ENCODE data around the gene SPSB4. TPM values are rescaled to one million over a fixed set of nuclear protein-coding genes. Genes with fewer than 3 reads are reported as not detected.
A peak's percentile ranks its signal among the peaks of the same experiment; 100 is the strongest.

The SPSB4 gene
- total and polyA plus RNA-seq, 9 of the 15 experiments (the other 6 are each of a cell fraction or from before 2014, with no cell fraction given): not detected

DNA sequence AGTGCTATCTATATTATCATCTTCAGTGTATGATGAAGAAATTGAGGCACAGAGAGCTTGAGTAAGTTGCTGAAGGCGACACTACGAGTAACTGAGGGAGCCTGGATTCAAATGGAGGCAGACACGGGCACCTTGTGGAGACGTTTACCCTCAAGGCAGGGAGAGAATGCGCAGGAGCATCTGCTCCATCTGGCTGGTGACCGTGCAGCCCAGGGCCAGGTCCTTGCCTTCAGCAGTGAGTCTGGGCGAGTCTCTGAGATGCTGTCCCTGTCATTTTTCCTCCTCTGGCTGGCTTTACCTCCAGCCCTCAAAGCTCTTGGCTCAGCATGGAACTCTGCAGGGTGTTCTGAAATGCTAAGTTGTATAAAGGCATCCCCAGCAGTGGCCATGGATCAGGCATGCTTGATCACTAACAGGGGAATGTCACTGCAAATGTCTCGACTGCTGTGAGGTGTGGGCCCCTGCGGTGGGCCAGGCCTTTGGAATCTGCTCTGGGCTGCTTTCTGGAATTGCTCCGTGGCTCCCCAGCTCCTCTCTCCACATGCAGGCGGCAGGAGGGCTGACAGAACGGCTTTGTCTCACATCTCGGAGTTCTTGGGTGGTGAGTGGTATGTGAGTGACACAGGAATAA is 19.7 kb downstream of the SPSB4 start:
- Histone ChIP-seq H3K79me2 (ENCODE audit: control insufficient read depth, insufficient read depth, low read length) (no peaks in the 10 kb centered on the region), H3K27me3 (ENCODE audit: control insufficient read depth in 2 of 2, insufficient read depth in 2 of 2, low read length in 2 of 2) (peaks cover 22 to 63% of the 10 kb centered on the region in 2 experiments), H3K27ac (ENCODE audit: extremely low read depth, low read depth, low read length) (no peak overlapping the region), H2AFZ (ENCODE audit: low read depth, low read length) (no peak overlapping the region), H3K4me2 (ENCODE audit: insufficient read depth, low read length) (no peak overlapping the region), H4K20me1 (replicated peaks; ENCODE audit: control insufficient read depth, insufficient read depth, low read length) (no peaks in the 10 kb centered on the region), H3K9me3 (replicated peaks; ENCODE audit: control insufficient read depth, insufficient read depth, low read depth, low read length) (no peaks in the 10 kb centered on the region), H3K9me1 (ENCODE audit: control insufficient read depth, insufficient read depth, low read length) (peaks cover 2% of the 10 kb centered on the region), H3K4me1 (replicated peaks in 1 of 2; ENCODE audit: control insufficient read depth in 2 of 2, insufficient read depth in 2 of 2, low read length in 2 of 2) (peaks cover 0 to 9% of the 10 kb centered on the region in 2 experiments; a peak in 2 of 5 replicates), H3K4me3 (no peak overlapping the region), H3K36me3 (ENCODE audit: control insufficient read depth, insufficient read depth, low read length) (no peaks in the 10 kb centered on the region), H3K9ac (ENCODE audit: insufficient read depth in 1 of 2, low read depth in 2 of 2, low read length in 2 of 2) (no peak overlapping the region)
- BruUV-seq (replicated peaks): no TSS peak
- ChIA-PET POLR2A (interaction anchor here (0.6 kb wide), 1 partner anchor 818 kb away, joined by 4 read pairs; no protein-coding TSS in a partner anchor), CTCF (ENCODE audit: low intra/inter-chr PET ratio) (no interaction called here)
- TF ChIP-seq ZNF764 (CRISPR knock-in tag; IDR thresholded peaks at IDR 0.05; ENCODE audit: low read depth) (no peak), HDAC8 (tag; IDR thresholded peaks at IDR 0.05) (no peak), NRF1 (conservative IDR thresholded peaks at IDR 0.05 in 1 of 2, IDR thresholded peaks at IDR 0.05 in 1 of 2) (peak; percentile 14 to 21; a peak in 1 of 4 replicates)
- FAIRE-seq (no peak), DNase-seq (ENCODE audit: extremely low read depth in 1 of 4, low spot score in 3 of 4) (no peak), ATAC-seq (no peak; the same call in 2 of the 3 replicates)
- in situ Hi-C loops (cut with MboI): no loop called here
- under 1% methylated on average over 13 of the region's 13 CpGs for WGBS (ENCODE audit: insufficient coverage, low coverage, missing lambda C conversion rate)
- intact Hi-C loops (cut with micrococcal nuclease): no loop called here

DNA sequence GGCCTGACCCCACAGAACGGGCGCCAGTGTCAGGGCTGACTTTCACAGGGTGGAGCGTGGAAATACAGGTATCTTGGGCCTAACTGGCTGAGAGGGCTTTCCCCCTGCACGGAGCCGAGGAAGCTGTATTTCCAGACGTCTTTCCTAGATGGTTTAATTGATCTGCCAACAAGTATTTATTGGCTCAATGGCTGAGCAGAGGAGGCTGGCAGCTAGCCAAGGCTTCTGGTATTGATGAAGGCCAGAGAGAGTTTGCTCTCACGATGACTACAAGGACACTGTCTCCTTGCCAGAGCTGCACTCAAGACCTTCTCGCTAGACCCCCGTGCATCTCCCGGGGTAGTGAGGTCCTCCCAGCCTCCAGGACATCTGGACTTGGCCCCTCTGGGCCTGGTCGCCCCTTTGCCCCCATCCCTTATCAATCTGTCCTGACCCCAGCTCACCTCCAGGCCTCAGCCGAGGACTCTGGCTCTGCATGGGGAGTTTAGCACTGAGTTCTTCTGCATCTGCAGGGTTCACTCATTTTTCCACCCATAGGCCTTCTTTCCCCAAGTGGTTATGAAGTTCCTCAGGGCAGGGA is 20.6 kb downstream of the SPSB4 start:
- no peak for ATAC-seq
- no peak for FAIRE-seq

More for the DNA sequence above, 20.6 kb downstream of the SPSB4 start:
- TF ChIP-seq, protein P1, sequence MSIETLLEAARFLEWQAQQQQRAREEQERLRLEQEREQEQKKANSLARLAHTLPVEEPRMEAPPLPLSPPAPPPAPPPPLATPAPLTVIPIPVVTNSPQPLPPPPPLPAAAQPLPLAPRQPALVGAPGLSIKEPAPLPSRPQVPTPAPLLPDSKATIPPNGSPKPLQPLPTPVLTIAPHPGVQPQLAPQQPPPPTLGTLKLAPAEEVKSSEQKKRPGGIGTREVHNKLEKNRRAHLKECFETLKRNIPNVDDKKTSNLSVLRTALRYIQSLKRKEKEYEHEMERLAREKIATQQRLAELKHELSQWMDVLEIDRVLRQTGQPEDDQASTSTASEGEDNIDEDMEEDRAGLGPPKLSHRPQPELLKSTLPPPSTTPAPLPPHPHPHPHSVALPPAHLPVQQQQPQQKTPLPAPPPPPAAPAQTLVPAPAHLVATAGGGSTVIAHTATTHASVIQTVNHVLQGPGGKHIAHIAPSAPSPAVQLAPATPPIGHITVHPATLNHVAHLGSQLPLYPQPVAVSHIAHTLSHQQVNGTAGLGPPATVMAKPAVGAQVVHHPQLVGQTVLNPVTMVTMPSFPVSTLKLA (conservative IDR thresholded peaks at IDR 0.05): no peak
- TF ChIP-seq NFIC (IDR thresholded peaks at IDR 0.05): peak; percentile 45
- peaks cover 21 to 62% of the 10 kb centered on the region in 2 experiments for H3K27me3 ChIP-seq (ENCODE audit: control insufficient read depth in 2 of 2, insufficient read depth in 2 of 2, low read length in 2 of 2)
- intact Hi-C loops (cut with micrococcal nuclease): no loop called here
- no peak overlapping the region for H3K9ac ChIP-seq (ENCODE audit: insufficient read depth in 1 of 2, low read depth in 2 of 2, low read length in 2 of 2)
- H2AFZ ChIP-seq (ENCODE audit: low read depth, low read length): no peak overlapping the region
- no peak for DNase-seq (ENCODE audit: extremely low read depth in 1 of 4, low spot score in 3 of 4)
- no peak overlapping the region for H3K4me3 ChIP-seq
- H3K9me3 ChIP-seq (replicated peaks; ENCODE audit: control insufficient read depth, insufficient read depth, low read depth, low read length): no peaks in the 10 kb centered on the region
- CTCF ChIA-PET (ENCODE audit: low intra/inter-chr PET ratio): no interaction called here
- no peaks in the 10 kb centered on the region for H3K79me2 ChIP-seq (ENCODE audit: control insufficient read depth, insufficient read depth, low read length)
- BruUV-seq (replicated peaks): no TSS peak
- H3K36me3 ChIP-seq (ENCODE audit: control insufficient read depth, insufficient read depth, low read length): no peaks in the 10 kb centered on the region
- WGBS (ENCODE audit: insufficient coverage, low coverage, missing lambda C conversion rate): 0% methylated on average over 12 of the region's 12 CpGs
- no peak overlapping the region for H3K4me2 ChIP-seq (ENCODE audit: insufficient read depth, low read length)
- no peak overlapping the region for H3K27ac ChIP-seq (ENCODE audit: extremely low read depth, low read depth, low read length)
- in situ Hi-C loops (cut with MboI): no loop called here
- peaks cover 0 to under 1% of the 10 kb centered on the region in 2 experiments; a peak in 1 of 5 replicates for H3K4me1 ChIP-seq (replicated peaks in 1 of 2; ENCODE audit: control insufficient read depth in 2 of 2, insufficient read depth in 2 of 2, low read length in 2 of 2)
- 0 out of 2 replicates have a peak, but pooled peaks cover 8% of the 10 kb centered on the region for H4K20me1 ChIP-seq (replicated peaks; ENCODE audit: control insufficient read depth, insufficient read depth, low read length)
- H3K9me1 ChIP-seq (ENCODE audit: control insufficient read depth, insufficient read depth, low read length): no peaks in the 10 kb centered on the region
- POLR2A ChIA-PET: no interaction called here
